ENCODE measurements around the gene KY.

KY gene, protein sequence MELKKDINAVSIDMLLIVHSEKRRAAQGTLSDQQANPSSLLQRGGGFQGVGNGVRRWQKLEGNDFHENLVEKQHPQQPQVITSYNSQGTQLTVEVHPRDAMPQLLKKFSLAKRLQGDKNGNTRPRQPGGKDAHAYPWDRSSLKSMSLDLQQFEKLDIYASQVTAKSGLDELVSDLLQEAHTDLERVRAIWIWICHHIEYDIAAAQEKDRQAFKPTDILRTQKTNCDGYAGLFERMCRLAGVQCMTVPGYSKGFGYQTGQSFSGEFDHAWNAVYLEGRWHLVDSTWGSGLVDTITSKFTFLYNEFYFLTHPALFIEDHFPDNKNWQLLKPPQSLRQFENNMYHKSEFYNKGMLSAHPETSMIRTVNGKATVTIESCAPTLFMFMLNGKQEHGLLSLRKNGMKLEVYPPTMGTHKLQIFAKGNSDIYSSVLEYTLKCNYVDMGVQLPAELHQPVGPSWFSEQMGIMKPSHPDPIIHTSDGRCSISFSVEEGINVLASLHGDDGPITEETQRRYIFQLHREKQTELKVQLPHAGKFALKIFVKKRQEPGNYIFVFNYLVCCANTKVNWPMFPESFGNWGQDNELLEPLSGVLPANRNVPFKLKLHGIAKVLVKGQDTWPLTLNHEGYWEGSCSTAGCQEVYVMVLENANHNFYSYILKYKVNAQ

GRCh38 chr3:134650431-134651346 is at the start of gene KY:
Gene KY, minus strand, starts transcription at chr3:134651022. Its CDS starts 62 bp downstream, at chr3:134650960.
- Histone ChIP-seq H3K4me1 (ENCODE audit: control insufficient read depth in 5 of 5, insufficient read depth in 5 of 5, low read length in 5 of 5) (peaks cover 0 to 25% (median 16%) of the 10 kb centered on the region in 5 donors), H3K27ac (ENCODE audit: low read depth, low read length) (no peak within 1 kb of the TSS), H3K27me3 (ENCODE audit: control insufficient read depth in 5 of 5, insufficient read depth in 4 of 5, low read length in 5 of 5) (peaks cover 0 to 21% (median 8%) of the 10 kb centered on the region in 5 donors), H3K36me3 (ENCODE audit: control insufficient read depth in 5 of 5, insufficient read depth in 5 of 5, low read length in 5 of 5) (no peaks in the 10 kb centered on the region), H3K9me3 (ENCODE audit: control insufficient read depth in 5 of 5, low read length in 5 of 5) (no peaks in the 10 kb centered on the region), H3K9ac (ENCODE audit: low read length in 5 of 5) (no peak within 1 kb of the TSS), H3K4me3 (ENCODE audit: low read depth in 1 of 5, low read length in 5 of 5) (peak within 1 kb of the TSS; percentile 40 to 64 (median 55))

DNA sequence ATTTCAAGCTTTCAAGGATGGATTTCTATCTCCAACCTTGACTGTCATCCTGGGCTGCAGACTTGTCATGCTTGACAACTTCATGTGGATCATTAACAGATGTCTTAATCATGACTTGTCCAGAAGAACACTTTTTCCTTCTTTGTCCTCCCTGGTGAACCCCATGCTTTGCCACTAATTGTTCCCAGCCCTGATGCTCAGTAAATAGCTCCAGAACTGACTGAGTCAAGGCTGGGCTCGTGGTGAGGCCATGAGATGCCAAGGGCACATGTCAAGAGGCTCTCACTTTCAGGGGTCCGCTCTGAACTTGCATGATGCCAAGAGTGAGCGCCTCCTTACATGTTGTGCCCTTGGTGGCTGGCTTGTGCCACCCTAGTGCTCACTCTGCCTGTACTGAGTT is 48.9 kb upstream of the KY start:
- no peaks in the 10 kb centered on the region for H3K4me1 ChIP-seq (ENCODE audit: control insufficient read depth in 5 of 5, insufficient read depth in 5 of 5, low read length in 5 of 5)
- H3K4me3 ChIP-seq (ENCODE audit: low read depth in 1 of 5, low read length in 5 of 5), result no peak overlapping the region
- H3K27me3 ChIP-seq (ENCODE audit: control insufficient read depth in 5 of 5, insufficient read depth in 4 of 5, low read length in 5 of 5), result no peaks in the 10 kb centered on the region
- no peaks in the 10 kb centered on the region for H3K36me3 ChIP-seq (ENCODE audit: control insufficient read depth in 5 of 5, insufficient read depth in 5 of 5, low read length in 5 of 5)
- no peak overlapping the region for H3K27ac ChIP-seq (ENCODE audit: low read depth, low read length)
- no peaks in the 10 kb centered on the region for H3K9me3 ChIP-seq (ENCODE audit: control insufficient read depth in 5 of 5, low read length in 5 of 5)
- H3K9ac ChIP-seq (ENCODE audit: low read length in 5 of 5), result no peak overlapping the region

DNA sequence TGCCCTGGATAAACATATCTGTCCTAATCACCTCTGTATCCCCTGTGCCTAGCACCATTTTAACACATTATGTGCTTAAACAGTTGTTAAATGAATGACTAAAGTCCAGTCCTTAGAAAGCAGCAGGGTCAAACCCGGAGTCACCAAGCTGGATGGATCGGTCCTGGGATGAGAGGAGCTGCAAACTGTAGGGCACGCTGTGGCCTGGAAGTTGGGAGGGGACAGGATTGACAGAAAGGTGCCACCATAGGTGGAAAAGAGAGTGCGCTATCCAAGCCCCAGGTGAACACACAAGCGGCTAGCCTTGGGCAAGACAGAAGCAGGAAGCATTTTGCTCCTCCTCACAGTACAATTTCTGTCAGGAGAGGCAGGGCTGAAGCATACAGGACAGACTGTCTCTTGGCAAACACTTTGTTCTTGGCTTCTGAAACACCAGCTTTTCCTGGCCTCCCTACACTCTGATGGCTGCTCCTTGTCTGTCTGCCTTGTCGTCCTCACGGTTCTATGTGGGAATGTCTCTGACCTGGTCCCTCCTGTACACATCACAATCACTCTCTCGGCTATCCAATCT is 48.4 kb upstream of the KY start:
- Histone ChIP-seq H3K27ac (ENCODE audit: low read depth, low read length) (no peak overlapping the region), H3K4me3 (ENCODE audit: low read depth in 1 of 5, low read length in 5 of 5) (no peak overlapping the region), H3K4me1 (ENCODE audit: control insufficient read depth in 5 of 5, insufficient read depth in 5 of 5, low read length in 5 of 5) (no peaks in the 10 kb centered on the region), H3K36me3 (ENCODE audit: control insufficient read depth in 5 of 5, insufficient read depth in 5 of 5, low read length in 5 of 5) (no peaks in the 10 kb centered on the region), H3K9me3 (ENCODE audit: control insufficient read depth in 5 of 5, low read length in 5 of 5) (no peaks in the 10 kb centered on the region), H3K27me3 (ENCODE audit: control insufficient read depth in 5 of 5, insufficient read depth in 4 of 5, low read length in 5 of 5) (no peaks in the 10 kb centered on the region), H3K9ac (ENCODE audit: low read length in 5 of 5) (no peak overlapping the region)

DNA sequence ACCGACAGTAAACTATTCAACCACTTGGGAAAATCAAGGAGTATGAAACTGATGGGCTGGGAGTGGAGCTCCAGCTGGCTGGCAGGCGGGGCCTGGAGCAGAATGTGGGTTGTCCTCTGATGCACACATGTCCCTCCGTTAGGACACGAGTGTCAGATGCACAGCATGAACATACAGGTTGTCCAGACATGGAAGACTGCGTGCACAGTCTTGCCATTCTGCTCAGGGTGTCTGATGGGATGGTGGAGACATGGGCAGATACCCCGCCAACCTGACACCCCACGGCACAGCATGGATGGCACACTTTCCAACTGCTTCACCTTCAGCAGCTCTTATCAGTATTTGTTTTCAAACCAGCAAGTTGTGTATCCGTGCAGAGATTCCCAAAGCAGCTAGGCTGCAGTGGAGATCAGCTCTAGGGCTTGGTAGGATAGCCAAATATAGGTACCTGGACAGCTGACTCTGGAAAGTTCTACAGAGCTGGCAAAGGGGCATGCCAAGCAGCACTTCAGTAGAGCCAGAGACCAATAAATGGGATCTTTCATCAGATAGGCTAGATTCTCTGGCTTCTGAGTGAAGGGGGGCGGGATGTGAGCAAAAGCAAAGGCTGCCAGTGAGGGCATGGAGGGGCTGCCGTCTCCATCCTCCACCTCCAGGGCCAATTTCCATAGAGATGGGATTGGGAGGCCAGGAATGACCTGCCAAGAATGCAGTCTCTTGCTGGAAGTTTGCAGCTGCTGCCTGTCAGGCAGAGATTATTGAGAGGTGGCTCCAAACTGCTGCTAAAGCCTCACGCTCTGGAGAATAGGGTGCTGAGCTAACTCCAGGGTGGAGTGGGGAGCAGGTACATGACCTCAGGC is 47.2 kb upstream of the KY start:
- Histone ChIP-seq H3K36me3 (ENCODE audit: control insufficient read depth in 5 of 5, insufficient read depth in 5 of 5, low read length in 5 of 5) (no peaks in the 10 kb centered on the region), H3K27ac (ENCODE audit: low read depth, low read length) (no peak overlapping the region), H3K27me3 (ENCODE audit: control insufficient read depth in 5 of 5, insufficient read depth in 4 of 5, low read length in 5 of 5) (no peaks in the 10 kb centered on the region), H3K4me1 (ENCODE audit: control insufficient read depth in 5 of 5, insufficient read depth in 5 of 5, low read length in 5 of 5) (no peaks in the 10 kb centered on the region), H3K4me3 (ENCODE audit: low read depth in 1 of 5, low read length in 5 of 5) (no peak overlapping the region), H3K9me3 (ENCODE audit: control insufficient read depth in 5 of 5, low read length in 5 of 5) (no peaks in the 10 kb centered on the region), H3K9ac (ENCODE audit: low read length in 5 of 5) (no peak overlapping the region)

DNA sequence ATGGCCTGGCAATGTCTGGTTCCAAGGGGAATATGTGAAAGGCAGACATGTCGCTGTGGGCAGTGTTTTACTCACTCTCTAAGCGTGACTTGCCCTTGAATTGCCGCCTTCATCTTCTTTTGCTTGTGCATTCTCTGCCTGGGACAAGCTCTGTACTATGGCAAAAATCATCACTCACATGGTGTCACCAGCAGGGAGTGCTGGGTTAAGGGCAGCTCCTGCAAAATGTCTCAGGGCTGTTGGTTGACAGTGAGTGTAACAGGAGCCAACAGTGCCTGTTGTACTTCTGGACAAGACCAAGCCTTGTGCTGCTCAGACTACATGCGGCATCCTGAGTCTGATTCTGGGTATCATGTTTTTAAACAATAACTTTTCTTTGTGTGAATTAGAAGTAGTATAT is 45.3 kb upstream of the KY start:
- H3K9me3 ChIP-seq (ENCODE audit: control insufficient read depth in 5 of 5, low read length in 5 of 5), result no peaks in the 10 kb centered on the region

DNA sequence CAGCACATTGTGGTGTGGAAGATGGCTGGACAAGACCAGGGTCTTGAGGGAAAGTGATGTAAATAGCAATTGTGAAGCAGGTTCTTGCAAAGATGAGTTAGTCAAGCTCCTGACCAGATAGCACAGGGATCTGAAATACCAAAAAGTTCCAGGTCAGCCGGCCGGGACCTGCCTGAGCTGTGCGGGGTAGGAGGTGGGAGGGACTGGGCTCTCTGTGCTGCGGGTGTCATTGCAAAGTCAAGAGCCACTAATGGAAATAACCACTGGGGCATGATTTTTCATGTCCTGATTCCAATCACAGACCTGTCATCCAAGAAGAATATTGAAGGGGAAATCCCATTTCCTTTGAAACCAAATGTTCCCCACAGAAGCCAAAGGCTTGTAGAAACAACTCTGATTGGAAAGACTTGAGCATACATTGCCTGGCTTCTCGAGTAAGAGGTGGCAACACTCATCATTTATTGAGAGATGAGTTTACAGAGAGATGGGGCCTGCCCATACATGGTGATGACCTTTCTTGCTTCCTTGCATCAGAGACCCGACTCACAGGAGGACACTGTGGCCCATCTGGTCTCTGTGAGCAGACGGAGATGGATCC is 44.2 kb upstream of the KY start:
- Histone ChIP-seq H3K27ac (ENCODE audit: low read depth, low read length) (no peak overlapping the region), H3K36me3 (ENCODE audit: control insufficient read depth in 5 of 5, insufficient read depth in 5 of 5, low read length in 5 of 5) (no peaks in the 10 kb centered on the region), H3K4me1 (ENCODE audit: control insufficient read depth in 5 of 5, insufficient read depth in 5 of 5, low read length in 5 of 5) (no peaks in the 10 kb centered on the region), H3K9me3 (ENCODE audit: control insufficient read depth in 5 of 5, low read length in 5 of 5) (no peaks in the 10 kb centered on the region), H3K27me3 (ENCODE audit: control insufficient read depth in 5 of 5, insufficient read depth in 4 of 5, low read length in 5 of 5) (no peaks in the 10 kb centered on the region), H3K4me3 (ENCODE audit: low read depth in 1 of 5, low read length in 5 of 5) (no peak overlapping the region), H3K9ac (ENCODE audit: low read length in 5 of 5) (no peak overlapping the region)

More for the DNA sequence above, 45.3 kb upstream of the KY start:
- Histone ChIP-seq H3K27ac (ENCODE audit: low read depth, low read length) (no peak overlapping the region), H3K4me1 (ENCODE audit: control insufficient read depth in 5 of 5, insufficient read depth in 5 of 5, low read length in 5 of 5) (no peaks in the 10 kb centered on the region), H3K4me3 (ENCODE audit: low read depth in 1 of 5, low read length in 5 of 5) (no peak overlapping the region), H3K36me3 (ENCODE audit: control insufficient read depth in 5 of 5, insufficient read depth in 5 of 5, low read length in 5 of 5) (no peaks in the 10 kb centered on the region), H3K9ac (ENCODE audit: low read length in 5 of 5) (no peak overlapping the region), H3K27me3 (ENCODE audit: control insufficient read depth in 5 of 5, insufficient read depth in 4 of 5, low read length in 5 of 5) (no peaks in the 10 kb centered on the region)

DNA sequence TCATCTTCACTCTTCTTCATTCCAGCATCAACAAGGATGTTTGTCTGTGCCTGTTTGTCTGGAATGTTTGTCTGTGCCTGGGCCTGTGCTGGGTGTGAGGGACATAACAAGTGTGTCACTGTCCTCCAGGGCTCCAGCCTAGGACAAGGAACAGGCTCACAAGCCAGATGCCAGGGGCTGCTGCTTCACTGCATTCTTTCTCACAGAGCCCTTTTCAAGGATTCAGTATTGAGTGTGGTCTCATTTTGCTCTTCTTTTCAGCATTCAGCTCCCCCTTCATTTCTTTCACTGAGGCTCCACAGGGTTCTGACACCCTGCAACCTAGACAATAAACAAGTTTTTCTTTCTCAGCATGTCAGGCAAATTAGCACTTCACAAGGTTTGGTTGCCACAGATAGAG is 43.6 kb upstream of the KY start:
- no peaks in the 10 kb centered on the region for H3K4me1 ChIP-seq (ENCODE audit: control insufficient read depth in 5 of 5, insufficient read depth in 5 of 5, low read length in 5 of 5)
- H3K9ac ChIP-seq (ENCODE audit: low read length in 5 of 5), result no peak overlapping the region
- no peaks in the 10 kb centered on the region for H3K36me3 ChIP-seq (ENCODE audit: control insufficient read depth in 5 of 5, insufficient read depth in 5 of 5, low read length in 5 of 5)
- no peaks in the 10 kb centered on the region for H3K9me3 ChIP-seq (ENCODE audit: control insufficient read depth in 5 of 5, low read length in 5 of 5)
- no peak overlapping the region for H3K4me3 ChIP-seq (ENCODE audit: low read depth in 1 of 5, low read length in 5 of 5)
- no peaks in the 10 kb centered on the region for H3K27me3 ChIP-seq (ENCODE audit: control insufficient read depth in 5 of 5, insufficient read depth in 4 of 5, low read length in 5 of 5)
- H3K27ac ChIP-seq (ENCODE audit: low read depth, low read length), result no peak overlapping the region

DNA sequence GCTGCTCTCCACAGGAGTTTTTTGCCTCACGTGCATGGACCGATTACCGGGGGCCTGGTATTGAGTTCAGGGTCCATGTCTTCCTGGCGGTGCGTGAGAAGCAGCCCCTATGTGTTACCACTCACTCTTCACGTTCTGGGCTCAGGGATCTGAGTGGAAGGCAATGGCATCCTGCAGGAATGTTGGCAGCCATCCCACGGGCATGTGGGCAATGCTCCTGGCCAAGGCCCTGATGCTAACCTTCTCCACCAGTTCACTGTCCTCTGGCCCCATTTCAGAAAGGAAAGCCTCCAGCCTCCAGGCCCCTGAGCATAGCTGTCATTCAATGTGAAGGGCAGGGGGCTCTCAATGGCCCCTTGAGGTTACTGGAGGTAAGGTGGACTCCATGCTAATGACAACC is 43.0 kb upstream of the KY start:
- Histone ChIP-seq H3K4me1 (ENCODE audit: control insufficient read depth in 5 of 5, insufficient read depth in 5 of 5, low read length in 5 of 5) (no peaks in the 10 kb centered on the region), H3K27me3 (ENCODE audit: control insufficient read depth in 5 of 5, insufficient read depth in 4 of 5, low read length in 5 of 5) (no peaks in the 10 kb centered on the region), H3K9ac (ENCODE audit: low read length in 5 of 5) (no peak overlapping the region), H3K27ac (ENCODE audit: low read depth, low read length) (no peak overlapping the region), H3K4me3 (ENCODE audit: low read depth in 1 of 5, low read length in 5 of 5) (no peak overlapping the region), H3K36me3 (ENCODE audit: control insufficient read depth in 5 of 5, insufficient read depth in 5 of 5, low read length in 5 of 5) (no peaks in the 10 kb centered on the region), H3K9me3 (ENCODE audit: control insufficient read depth in 5 of 5, low read length in 5 of 5) (no peaks in the 10 kb centered on the region)

GRCh38 chr3:134693226-134693625 is 42.4 kb upstream of the KY start:
- H3K27ac ChIP-seq (ENCODE audit: low read depth, low read length), result no peak overlapping the region
- H3K4me3 ChIP-seq (ENCODE audit: low read depth in 1 of 5, low read length in 5 of 5), result no peak overlapping the region
- H3K9ac ChIP-seq (ENCODE audit: low read length in 5 of 5), result no peak overlapping the region
- no peaks in the 10 kb centered on the region for H3K36me3 ChIP-seq (ENCODE audit: control insufficient read depth in 5 of 5, insufficient read depth in 5 of 5, low read length in 5 of 5)
- no peaks in the 10 kb centered on the region for H3K9me3 ChIP-seq (ENCODE audit: control insufficient read depth in 5 of 5, low read length in 5 of 5)
- no peaks in the 10 kb centered on the region for H3K27me3 ChIP-seq (ENCODE audit: control insufficient read depth in 5 of 5, insufficient read depth in 4 of 5, low read length in 5 of 5)
- H3K4me1 ChIP-seq (ENCODE audit: control insufficient read depth in 5 of 5, insufficient read depth in 5 of 5, low read length in 5 of 5), result no peaks in the 10 kb centered on the region
